ENCODE measurements around the gene TSHZ2.

DNA sequence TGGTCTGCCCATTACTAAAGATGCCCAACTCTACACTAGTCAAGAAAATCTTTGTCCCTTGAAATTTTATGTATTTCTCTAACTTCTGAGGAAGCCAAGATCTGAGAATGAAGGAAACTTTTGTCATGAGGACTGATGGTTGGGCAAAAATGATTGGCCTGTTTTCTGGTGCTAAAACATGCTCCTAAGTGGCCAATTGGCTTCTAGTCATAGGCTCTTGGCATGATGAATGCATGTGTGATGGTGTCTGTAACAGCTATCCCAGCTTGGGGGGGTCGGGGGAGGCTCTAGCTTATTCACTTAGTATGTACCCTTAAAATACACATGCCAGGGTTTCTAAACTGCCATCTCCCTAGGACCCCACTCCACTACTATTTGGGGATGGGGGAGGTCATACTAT lies 392.9 kb downstream of the TSHZ2 start:
- no peak for TF ChIP-seq CEBPB (IDR thresholded peaks at IDR 0.05; ENCODE audit: low read depth, low read length)
- TF ChIP-seq RCOR1 (IDR thresholded peaks at IDR 0.05; ENCODE audit: insufficient replicate concordance, low read length) = no peak
- TF ChIP-seq MAFK (IDR thresholded peaks at IDR 0.05; ENCODE audit: low read depth, low read length) = no peak
- TF ChIP-seq, protein P1, sequence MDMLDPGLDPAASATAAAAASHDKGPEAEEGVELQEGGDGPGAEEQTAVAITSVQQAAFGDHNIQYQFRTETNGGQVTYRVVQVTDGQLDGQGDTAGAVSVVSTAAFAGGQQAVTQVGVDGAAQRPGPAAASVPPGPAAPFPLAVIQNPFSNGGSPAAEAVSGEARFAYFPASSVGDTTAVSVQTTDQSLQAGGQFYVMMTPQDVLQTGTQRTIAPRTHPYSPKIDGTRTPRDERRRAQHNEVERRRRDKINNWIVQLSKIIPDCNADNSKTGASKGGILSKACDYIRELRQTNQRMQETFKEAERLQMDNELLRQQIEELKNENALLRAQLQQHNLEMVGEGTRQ (IDR thresholded peaks at IDR 0.05; ENCODE audit: low read depth, low read length) = no peak
- TF ChIP-seq, protein P2, sequence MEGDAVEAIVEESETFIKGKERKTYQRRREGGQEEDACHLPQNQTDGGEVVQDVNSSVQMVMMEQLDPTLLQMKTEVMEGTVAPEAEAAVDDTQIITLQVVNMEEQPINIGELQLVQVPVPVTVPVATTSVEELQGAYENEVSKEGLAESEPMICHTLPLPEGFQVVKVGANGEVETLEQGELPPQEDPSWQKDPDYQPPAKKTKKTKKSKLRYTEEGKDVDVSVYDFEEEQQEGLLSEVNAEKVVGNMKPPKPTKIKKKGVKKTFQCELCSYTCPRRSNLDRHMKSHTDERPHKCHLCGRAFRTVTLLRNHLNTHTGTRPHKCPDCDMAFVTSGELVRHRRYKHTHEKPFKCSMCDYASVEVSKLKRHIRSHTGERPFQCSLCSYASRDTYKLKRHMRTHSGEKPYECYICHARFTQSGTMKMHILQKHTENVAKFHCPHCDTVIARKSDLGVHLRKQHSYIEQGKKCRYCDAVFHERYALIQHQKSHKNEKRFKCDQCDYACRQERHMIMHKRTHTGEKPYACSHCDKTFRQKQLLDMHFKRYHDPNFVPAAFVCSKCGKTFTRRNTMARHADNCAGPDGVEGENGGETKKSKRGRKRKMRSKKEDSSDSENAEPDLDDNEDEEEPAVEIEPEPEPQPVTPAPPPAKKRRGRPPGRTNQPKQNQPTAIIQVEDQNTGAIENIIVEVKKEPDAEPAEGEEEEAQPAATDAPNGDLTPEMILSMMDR (conservative IDR thresholded peaks at IDR 0.05; ENCODE audit: low read depth, low read length) = no peak
- no peak for TF ChIP-seq POLR2A (IDR thresholded peaks at IDR 0.05; ENCODE audit: low read depth, low read length)
- TF ChIP-seq MAZ (IDR thresholded peaks at IDR 0.05; ENCODE audit: borderline replicate concordance, low read depth, low read length) = no peak
- no peak for TF ChIP-seq RFX5 (IDR thresholded peaks at IDR 0.05; ENCODE audit: low read depth, low read length)
- no peak for TF ChIP-seq SMC3 (IDR thresholded peaks at IDR 0.05; ENCODE audit: low read depth, low read length)
- TF ChIP-seq FOS (IDR thresholded peaks at IDR 0.05; ENCODE audit: low read depth, low read length) = no peak

Data from IMR-90 (cell line).